Measurements from ENCODE around the gene GPR107. TPM values are rescaled to one million over a fixed set of nuclear protein-coding genes. Genes with fewer than 3 reads are reported as not detected.

GPR107 gene
- total and polyA plus RNA-seq, 3 donors from 2014 or later = 41.1 to 53.4 (median 49.1) TPM

DNA sequence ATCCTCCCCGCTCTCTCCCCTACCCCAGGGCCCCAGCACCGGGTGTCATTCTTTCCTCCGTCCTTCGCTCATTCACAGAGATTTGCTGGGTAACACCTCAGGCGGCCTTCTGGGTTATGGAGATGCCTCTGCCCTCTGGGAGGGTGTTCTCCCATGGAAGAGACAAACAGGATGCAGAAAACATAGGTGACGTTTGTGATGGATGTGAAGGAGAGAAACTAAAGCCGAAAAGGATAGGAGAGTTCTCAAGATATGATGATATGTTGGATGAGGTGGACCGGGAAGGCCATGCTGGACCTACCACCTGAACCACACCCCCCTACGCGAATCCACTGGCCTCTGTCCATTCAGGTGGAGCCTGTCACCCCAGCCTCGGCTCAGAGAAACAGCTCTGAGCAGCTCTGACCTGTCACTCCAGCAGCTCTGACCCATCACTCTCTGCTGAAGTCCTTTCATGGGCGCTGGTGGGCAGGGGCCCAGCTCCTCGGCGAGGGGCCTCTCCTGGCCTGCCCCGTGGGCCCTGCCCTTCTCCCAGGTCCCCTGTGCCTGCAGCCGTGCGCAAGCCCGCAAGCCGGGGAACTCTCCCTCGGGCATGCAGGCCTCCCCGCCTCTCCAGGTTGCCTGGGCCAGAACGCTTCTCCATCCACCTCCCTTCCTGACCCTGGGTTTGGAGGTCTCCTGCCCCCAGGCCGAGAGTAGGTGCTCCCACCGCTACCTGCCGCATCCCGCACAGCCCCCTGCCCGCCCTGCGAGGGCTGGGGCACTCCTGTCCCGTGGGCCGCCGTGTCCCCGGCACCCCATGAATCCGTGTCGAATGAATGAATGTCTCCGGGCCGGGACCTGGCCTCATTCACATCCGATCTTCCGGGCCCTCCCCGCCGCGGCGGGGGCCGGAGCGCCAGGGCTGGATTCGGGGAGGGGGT lies 117.8 kb downstream of the GPR107 start:
- peak overlapping the region; percentile 14 to 56 for H3K4me3 ChIP-seq

DNA sequence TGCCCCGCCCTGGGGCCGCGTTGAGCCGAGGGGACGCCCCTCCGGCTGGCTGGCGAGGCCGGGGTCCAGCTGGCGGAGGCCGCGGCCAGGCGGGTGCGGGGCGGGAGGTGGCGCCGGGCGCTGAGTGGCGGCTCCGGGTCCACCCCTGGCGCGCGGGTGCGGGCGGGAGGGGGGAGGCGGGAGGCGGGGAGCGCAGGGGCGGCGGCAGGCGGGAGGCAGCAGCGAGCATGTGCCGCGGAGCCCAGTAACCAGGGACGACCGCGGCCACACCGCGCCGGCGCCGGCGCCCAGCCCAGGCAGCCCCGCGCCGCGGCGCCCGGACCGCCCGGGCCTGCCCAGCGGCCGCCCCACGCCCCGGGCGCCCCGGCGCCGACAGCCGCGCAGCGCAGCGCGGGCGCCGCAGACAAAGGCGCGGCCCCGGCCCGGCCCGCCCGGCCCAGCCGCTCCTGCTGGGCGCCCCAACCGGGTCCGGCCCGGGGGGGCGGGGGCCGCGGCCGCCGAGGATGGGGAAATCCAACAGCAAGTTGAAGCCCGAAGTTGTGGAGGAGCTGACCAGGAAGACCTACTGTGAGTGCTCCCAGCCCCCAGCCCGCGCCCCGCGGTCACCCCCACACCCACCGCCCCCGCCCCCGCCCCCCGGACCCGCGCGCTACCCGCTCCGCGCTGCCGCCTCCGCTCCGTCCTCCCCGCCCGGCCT lies 118.6 kb downstream of the GPR107 start, which contains the start of gene NCS1:
Gene NCS1 (plus strand): TSS at position 244 of the 697 bp plus-strand sequence. CDS start 260 bp downstream, at position 504.
- TF ChIP-seq POLR2A (IDR thresholded peaks at IDR 0.05) (no peak), CTCF (IDR thresholded peaks at IDR 0.05) (no peak)
- no peaks in the 10 kb centered on the region for H3K4me1 ChIP-seq
- peak; percentile 73 for DNase-seq
- H3K36me3 ChIP-seq (ENCODE audit: low read depth, missing control alignments) = no peaks in the 10 kb centered on the region
- no peaks in the 10 kb centered on the region for H3K27me3 ChIP-seq
- no peak within 1 kb of the TSS for H3K27ac ChIP-seq
- intact Hi-C loops (cut with DNase I; ENCODE audit: low total_unique reads) = no loop called here
- 0% methylated on average over 24 of the region's 101 CpGs; no CpG with 5 or more reads in 1 of the 2 donors for WGBS, 2 donors
- H3K9me3 ChIP-seq = no peaks in the 10 kb centered on the region
- peak within 1 kb of the TSS; percentile 54 to 56 for H3K4me3 ChIP-seq

More for the DNA sequence above, 117.8 kb downstream of the GPR107 start:
- no peak for TF ChIP-seq CTCF (IDR thresholded peaks at IDR 0.05)
- TF ChIP-seq POLR2A (IDR thresholded peaks at IDR 0.05) = no peak
- Histone ChIP-seq H3K27me3 (no peaks in the 10 kb centered on the region), H3K4me1 (no peaks in the 10 kb centered on the region), H3K36me3 (ENCODE audit: low read depth, missing control alignments) (no peaks in the 10 kb centered on the region), H3K27ac (no peak overlapping the region), H3K9me3 (no peaks in the 10 kb centered on the region)
- intact Hi-C loops (cut with DNase I; ENCODE audit: low total_unique reads) = no loop called here
- no peak for DNase-seq
- WGBS, 2 donors = 28 to 32% methylated on average over 23 to 43 of the region's 45 CpGs

GRCh38 chr9:130172858-130173665 lies 119.4 kb downstream of the GPR107 start:
- Histone ChIP-seq H3K27ac (no peak overlapping the region), H3K9me3 (no peaks in the 10 kb centered on the region), H3K4me1 (no peaks in the 10 kb centered on the region), H3K36me3 (ENCODE audit: low read depth, missing control alignments) (no peaks in the 10 kb centered on the region), H3K4me3 (peak overlapping the region; percentile 49 to 54), H3K27me3 (no peaks in the 10 kb centered on the region)
- intact Hi-C loops (cut with DNase I; ENCODE audit: low total_unique reads) = no loop called here
- 5 to 14% methylated on average over 9 to 20 of the region's 57 CpGs for WGBS, 2 donors
- DNase-seq = no peak
- no peak for TF ChIP-seq CTCF (IDR thresholded peaks at IDR 0.05)
- TF ChIP-seq POLR2A (IDR thresholded peaks at IDR 0.05) = no peak

DNA sequence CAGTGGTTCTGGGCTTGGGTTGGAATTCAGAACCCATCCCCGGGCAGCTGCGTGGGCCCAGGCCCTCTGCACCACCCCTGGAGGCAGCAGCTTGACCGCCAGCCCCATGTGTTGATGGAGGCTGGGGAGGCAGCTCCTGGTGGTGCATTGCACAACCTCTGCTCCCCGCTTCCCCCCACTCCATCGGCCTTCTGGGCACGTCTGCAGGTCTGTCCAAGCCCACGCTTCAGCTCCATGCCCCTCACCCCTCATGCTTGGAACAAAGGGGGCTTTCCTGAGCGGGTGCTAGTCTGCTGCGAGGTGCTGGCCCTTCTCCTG lies 119.9 kb downstream of the GPR107 start:
- no peak overlapping the region for H3K27ac ChIP-seq
- H3K4me1 ChIP-seq = no peaks in the 10 kb centered on the region
- H3K36me3 ChIP-seq (ENCODE audit: low read depth, missing control alignments) = no peaks in the 10 kb centered on the region
- 67 to 73% methylated on average over 4 to 9 of the region's 9 CpGs for WGBS, 2 donors
- DNase-seq = no peak
- H3K9me3 ChIP-seq = no peaks in the 10 kb centered on the region
- intact Hi-C loops (cut with DNase I; ENCODE audit: low total_unique reads) = no loop called here
- TF ChIP-seq CTCF (IDR thresholded peaks at IDR 0.05) = no peak
- TF ChIP-seq POLR2A (IDR thresholded peaks at IDR 0.05) = no peak
- no peaks in the 10 kb centered on the region for H3K27me3 ChIP-seq
- no peak overlapping the region for H3K4me3 ChIP-seq
